Skin of body (tissue), 2 donors: ENCODE measurements around the gene PKP4. TPM values are rescaled to one million over a fixed set of nuclear protein-coding genes. Genes with fewer than 3 reads are reported as not detected.
"Not testable (repeated sequence)": the region's sequence is repeated elsewhere in the genome, so short reads cannot be mapped to it uniquely, and the experiment has no call there.

ENCODE experiments used
- DNase-seq: peaks from one replicate; lab custom pipeline; 2025; lab: John Stamatoyannopoulos, UW
- total RNA-seq: library from RNA; depleted of rRNA; stranded (reverse); fragments of >200 nt; gene quantifications from one replicate; pipeline ENCODE4 v1.2.3, GENCODE V29; 2014

The PKP4 gene, protein sequence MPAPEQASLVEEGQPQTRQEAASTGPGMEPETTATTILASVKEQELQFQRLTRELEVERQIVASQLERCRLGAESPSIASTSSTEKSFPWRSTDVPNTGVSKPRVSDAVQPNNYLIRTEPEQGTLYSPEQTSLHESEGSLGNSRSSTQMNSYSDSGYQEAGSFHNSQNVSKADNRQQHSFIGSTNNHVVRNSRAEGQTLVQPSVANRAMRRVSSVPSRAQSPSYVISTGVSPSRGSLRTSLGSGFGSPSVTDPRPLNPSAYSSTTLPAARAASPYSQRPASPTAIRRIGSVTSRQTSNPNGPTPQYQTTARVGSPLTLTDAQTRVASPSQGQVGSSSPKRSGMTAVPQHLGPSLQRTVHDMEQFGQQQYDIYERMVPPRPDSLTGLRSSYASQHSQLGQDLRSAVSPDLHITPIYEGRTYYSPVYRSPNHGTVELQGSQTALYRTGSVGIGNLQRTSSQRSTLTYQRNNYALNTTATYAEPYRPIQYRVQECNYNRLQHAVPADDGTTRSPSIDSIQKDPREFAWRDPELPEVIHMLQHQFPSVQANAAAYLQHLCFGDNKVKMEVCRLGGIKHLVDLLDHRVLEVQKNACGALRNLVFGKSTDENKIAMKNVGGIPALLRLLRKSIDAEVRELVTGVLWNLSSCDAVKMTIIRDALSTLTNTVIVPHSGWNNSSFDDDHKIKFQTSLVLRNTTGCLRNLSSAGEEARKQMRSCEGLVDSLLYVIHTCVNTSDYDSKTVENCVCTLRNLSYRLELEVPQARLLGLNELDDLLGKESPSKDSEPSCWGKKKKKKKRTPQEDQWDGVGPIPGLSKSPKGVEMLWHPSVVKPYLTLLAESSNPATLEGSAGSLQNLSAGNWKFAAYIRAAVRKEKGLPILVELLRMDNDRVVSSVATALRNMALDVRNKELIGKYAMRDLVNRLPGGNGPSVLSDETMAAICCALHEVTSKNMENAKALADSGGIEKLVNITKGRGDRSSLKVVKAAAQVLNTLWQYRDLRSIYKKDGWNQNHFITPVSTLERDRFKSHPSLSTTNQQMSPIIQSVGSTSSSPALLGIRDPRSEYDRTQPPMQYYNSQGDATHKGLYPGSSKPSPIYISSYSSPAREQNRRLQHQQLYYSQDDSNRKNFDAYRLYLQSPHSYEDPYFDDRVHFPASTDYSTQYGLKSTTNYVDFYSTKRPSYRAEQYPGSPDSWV
- 56.4 TPM for total RNA-seq

DNA sequence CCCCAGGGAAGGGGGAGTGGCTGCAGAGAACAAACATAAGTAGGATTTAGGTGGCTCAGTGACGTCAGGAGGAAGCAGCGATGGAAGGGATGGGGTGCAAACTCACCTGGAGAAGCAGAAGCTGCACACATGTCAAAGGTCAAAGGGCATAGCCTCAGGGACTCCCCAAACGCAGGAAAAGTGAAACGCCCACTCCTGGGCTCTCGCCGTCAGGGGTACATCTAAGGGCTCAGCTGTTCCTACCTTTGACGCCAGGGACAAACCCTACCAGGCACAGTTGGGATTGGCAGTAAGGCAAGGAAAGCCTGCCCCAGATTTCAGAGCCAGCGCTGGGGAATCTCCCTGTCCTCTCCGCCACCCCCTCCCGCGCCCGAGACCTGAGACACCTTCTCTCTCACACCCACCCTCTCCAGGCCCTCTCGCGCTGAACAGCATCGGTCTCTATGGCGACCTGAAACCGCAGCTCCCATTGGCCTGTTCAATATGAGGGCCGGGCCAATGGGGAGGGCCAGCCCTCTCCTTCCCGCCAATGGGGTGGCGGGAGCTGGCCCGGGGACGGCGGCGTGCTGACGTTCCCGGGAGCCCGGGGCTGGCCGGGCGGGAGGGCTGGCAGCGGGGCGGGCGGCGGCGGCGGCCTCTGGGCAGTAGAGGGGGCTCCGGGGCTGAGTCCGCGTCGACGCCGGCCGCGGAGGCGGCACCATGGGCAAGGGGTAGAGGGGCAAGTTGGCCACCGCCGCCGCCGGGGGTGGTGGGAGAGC is at the start of gene PKP4, which contains the start of gene CCDC148:
Gene PKP4, plus strand, starts transcription at position 644 of the 758 bp plus-strand sequence. CDS start 76,233 bp downstream, outside the sequence.
Gene CCDC148, minus strand, starts transcription at position 445 of the 758 bp plus-strand sequence. Its CDS starts 314 bp downstream, at position 131.
- DNase-seq = peak; percentile 92

DNA sequence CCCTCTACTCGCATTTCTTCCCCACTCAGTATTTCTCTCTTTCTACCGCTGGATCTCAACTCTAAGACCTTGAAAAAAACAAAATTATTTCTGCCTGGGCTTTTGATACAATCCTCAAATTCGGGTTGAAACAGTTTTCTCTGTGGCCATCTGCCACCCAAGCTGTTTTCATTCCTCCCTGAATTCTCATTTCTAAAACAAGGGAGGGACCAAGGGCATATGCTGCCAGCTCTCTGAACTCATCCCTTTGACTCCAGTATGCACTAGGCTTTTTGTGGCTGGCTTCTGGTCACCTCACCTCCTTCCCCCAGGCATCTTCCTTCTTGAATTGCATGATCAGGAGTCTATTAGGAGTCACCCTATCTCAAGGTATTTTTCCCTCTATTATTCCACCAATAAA is 49.7 kb upstream of the PKP4 start:
- DNase-seq = no peak

DNA sequence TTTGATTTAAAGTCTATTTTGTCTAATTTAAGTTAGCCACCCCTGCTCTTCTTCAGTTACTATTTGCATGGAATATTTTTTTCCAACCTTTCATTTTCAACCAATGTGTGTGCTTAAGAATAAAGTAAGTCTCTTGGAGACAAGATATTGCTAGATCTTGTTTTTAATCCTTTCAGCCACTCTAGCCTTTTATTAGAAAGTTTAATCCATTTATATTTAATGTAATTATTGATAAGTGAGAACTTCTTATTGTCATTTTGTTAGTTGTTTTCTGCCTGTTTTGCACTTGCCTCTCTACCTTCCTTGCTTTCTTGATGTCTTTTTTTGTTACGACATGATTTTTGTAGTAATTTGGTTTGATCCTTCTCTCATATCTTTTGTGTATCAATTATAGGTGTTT is 46.6 kb upstream of the PKP4 start:
- no peak for DNase-seq

DNA sequence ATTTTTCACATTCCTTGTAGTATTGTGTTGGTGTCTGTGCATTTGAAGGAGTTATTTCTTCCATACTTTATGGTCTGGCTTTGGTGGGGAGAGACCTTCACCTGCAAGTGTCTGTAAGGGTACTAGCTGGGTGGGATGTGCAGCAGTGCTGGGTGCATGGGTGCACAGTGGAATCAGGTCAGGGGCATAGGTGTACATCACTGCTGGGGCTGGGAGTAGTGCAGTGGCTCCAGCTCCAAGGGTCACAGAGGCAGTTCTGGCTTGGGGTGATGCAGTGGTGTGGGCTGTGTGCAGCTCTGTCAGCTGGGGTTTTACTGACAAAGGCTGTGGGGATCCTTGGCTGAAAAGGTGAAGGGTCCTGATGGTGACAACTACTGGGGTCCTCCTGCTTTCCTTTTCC is 45.0 kb upstream of the PKP4 start:
- DNase-seq = no peak

DNA sequence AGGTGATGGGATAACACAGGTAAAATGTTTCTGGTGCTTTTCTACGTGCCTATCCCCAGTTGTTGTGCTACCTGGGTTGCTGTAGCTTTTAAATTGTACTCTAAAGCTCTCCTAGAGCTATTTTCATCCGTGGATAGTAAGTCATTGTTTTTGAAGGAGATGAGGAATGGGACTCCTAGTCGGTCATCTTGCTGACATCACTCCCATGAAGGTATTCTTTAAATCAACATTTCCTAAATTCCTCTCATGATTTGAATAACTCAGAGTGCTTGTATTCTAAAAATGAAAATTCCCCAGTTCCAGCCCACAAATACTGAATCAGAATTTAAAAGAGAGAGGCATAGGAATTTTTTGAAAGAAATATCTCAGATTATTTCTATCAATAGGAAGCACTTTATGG is 44.5 kb upstream of the PKP4 start:
- DNase-seq = no peak

DNA sequence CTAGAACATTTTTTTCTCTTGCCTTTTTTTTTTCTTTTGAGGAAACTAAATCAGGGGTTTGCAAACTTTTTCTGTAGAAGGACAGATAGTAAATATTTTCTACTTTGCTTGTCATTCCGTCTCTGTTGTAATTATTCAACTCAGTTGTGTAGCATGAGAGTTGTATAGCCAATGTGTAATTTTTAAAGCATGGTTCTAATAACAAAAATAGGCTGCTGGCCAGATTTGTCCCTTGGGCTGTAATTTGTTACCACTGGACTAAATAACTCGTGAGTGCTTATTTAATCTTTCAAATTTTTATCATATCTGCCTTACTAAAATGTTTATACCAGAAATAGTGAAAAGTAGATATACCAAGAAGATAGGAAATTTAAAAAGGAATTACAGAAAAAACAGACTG is 43.2 kb upstream of the PKP4 start:
- no peak for DNase-seq

DNA sequence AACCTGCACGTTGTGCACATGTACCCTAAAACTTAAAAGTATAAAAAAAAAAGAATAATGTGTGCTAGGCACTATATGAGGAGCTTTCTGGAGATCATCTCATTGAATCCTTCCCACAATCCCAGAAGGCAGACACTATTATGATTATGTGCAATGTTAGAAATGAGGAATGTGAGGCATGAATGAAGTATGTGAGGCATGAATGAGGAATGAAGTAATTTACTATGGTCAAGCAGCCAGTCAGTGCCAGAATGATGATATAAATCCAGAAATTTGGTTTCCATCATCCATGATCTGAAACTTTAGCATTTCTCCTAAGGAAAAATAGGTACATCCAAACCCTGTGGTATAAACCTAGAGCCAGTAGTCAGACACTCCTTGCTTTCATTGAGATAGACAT is 42.2 kb upstream of the PKP4 start:
- DNase-seq = no peak

DNA sequence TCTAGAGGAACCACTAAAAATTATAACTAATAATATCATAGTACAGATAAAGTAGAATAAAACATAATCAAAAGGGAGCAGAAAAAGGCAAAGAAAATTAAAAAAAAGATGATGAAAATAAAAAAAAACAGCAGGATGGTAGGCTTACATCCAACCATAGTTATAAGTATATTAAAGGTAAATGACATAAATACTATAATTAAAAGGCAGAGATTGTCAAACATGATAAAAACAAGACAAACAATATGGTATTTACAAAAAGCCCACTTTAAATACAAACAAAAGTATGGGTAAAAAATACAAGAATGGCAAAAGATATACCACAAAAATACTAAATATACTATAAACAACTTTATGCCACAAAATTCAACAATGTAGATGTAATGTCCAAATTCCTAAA is 24.6 kb upstream of the PKP4 start:
- DNase-seq = no peak

DNA sequence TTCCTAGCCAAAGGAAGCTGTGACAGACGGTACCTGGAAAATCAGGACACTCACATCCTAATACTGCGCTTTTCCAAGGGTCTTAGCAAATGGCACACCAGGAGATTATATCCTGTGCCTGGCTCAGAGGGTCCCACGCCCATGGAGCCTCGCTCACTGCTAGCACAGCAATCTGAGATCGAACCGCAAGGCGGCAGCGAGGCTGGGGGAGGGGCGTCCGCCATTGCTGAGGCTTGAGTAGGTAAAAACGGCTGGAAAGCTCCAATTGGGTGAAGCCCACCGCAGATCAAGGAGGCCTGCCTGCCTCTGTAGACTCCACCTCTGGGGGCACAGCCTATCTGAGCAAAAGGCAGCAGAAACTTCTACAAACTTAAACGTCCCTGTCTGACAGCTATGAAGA is 23.0 kb upstream of the PKP4 start:
- not testable (repeated sequence) for DNase-seq

DNA sequence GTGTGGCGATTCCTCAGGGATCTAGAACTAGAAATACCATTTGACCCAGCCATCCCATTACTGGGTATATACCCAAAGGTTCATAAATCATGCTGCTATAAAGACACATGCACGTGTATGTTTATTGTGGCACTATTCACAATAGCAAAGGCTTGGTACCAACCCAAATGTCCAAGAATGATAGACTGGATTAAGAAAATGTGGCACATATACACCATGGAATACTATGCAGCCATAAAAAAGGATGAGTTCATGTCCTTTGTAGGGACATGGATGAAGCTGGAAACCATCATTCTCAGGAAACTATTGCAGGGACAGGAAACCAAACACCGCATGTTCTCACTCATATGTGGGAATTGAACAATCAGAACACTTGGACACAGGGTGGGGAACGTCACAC is 17.7 kb upstream of the PKP4 start:
- DNase-seq = not testable (repeated sequence)

DNA sequence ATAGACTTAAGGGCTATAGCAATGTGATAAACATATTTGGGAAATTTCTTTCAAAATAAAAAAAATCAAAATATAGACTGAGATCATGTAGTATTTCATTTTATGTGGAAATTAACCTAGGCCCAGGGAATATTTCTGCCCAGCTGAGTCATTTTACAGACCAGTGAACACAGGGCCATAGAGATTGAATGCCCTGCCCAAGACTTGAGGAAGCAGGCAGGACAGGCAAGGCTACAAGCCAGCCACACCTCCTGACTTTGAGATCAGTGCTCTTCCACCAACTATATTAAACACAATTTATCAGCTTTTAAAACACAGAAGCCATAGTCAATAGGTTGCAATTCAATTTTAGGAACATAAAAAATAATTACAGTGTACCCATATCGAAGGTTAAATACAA is 13.1 kb upstream of the PKP4 start:
- no peak for DNase-seq

DNA sequence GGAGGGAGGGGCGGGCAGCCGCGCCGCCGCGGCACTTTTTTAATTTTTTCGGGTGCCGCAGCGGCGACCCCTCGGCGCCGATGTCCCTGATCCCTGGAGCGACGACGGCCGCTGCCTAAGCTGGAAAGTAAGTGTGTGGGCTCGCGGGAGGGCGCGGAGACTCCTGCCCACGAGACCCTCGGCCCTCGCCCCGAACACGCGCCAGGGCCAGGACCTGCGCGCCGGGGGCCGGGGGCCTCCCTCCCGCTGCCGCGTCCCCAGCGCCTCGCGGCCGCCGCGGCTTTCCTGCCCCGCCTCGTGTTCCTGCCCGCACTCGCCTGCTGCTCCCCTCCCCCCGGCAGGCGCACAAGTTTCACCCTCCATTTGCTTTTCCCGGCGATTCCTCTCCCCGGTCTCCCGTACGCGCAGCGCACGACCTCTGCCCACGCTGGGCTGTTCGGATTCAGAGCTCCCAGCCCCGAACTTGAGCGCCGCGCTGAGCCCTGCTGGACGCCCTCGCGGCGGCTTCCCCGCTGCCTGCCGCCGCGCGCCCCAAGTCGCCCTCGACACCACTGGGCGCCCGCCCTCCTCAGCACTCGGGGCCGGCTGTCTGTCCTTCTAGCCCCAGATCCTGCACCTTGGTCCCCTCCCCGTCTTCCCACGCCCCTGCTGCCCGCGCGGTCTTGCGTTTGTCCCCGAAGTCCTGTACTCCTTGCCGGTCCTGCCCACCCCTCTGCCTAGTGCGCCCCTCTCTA is 507 bp downstream of the PKP4 start:
- DNase-seq = no peak

DNA sequence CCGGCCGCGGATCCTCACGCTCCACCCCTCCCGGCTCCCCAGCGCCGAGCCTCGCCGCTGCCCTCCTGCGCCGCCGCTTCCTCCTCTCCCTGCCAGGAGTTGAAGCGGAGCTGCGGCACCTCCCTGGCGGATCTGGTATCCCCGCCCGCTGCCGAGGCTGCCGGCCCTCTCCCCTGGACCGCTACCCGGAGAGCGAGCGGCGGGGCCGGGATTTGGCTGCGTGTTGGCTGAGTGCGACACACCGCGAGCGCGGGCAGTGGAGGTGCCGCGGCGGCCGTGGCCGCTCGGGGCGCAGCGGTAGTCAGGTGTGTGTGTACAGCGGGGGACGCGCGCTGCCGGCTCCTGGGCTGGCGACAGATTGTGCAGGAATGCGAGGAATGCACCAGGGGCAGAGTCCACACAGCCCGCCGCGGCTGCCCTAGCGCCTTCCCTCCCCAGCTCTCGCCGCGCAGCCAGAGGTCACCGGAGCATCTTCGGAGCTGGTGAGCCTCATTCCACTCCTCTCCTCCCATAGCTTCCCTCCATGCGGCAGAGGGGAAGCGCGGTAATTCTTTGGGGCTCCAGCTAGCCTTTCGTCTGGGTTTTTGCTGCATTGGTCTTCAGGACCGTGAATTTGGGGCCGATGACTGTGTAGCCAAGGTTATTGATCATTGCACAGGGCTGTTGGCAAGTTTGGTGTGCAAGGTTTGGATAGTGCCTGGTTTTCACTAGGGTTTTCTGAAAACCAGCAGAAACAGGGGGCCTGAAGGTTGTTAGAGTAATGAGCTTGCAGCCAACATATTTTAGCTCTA is 1.3 kb downstream of the PKP4 start:
- DNase-seq = peak; percentile 20

DNA sequence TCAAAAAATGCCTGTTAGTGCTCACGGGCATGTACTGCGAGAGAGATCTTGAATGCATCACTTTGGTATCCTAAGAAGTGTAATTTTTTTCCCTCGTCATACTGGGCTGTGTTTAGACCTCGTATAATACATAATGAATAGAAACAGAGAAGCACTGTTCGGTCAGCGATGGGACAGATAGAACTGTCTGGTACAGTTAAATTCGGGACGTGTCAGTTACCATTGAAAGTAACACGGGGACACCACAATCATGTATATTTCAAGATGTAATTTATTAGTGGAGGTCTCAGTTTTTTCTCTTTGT is 1.8 kb downstream of the PKP4 start:
- DNase-seq = peak; percentile 8

DNA sequence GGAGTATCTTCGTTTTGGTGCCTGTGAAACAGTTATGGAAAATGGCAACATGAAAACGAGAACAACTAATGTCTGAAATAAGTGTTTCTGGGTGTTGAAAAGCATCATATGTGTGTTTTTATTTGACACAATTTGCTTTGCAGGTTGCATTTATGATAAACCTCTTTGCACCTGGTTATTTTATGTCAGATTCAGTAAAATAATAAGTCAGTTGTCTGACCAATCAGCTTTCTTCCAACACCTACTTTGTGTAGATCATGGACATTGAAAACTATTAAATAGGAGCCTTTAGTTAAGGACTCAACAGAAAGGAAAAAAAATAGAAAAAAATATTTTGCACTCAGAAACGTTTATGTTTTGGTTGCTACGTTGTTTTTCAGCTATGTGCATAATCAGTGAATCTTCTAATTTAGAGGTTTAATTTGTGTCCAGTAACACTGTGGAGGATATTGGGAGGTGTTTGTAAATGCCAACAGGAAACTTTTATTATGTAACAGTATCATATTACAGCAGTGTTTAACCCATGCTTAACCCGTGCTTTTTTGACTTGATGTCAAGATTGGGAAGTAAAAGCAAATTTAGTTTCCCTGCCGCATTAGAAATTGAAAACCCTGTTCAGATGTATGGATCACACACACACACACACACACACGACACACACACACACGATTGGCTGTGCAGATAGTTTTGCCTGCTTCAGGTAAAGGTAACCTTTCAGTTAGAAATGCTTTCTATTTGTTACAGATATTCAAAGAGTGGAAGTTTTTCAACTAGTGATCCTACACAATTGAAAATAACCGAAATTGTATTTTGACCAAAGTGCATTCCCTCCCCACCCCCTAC is 2.6 kb downstream of the PKP4 start:
- DNase-seq = no peak

DNA sequence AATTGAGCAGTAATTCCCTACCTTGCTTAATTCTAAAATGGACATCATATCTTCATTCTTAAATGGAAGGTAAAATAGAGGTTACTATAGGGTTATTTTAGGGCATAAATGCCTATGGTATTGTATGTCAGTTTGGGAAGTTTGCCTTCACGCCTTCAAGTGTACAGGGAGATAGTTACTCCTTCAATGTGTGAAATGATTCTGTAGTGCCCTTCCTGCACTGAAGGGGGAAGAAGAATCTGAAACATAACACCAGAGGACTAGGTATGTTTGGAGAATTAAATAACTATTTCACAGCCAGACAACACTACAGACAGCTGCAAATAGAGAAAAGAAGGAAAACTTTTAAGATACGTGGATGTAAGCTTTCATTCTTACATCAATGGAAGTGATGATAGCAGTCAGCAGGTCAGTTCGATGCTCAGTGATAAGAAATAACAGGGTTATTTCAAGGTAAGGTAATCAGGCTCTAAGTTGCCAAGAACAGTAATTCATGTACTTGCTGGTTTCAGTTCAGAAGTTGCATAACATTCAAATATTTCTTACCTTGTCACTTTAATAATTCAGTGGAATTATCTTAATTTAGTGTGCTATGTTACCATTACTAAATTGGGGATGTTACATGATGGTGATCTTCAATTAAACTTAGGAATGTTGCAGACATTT is 4.0 kb downstream of the PKP4 start:
- no peak for DNase-seq

DNA sequence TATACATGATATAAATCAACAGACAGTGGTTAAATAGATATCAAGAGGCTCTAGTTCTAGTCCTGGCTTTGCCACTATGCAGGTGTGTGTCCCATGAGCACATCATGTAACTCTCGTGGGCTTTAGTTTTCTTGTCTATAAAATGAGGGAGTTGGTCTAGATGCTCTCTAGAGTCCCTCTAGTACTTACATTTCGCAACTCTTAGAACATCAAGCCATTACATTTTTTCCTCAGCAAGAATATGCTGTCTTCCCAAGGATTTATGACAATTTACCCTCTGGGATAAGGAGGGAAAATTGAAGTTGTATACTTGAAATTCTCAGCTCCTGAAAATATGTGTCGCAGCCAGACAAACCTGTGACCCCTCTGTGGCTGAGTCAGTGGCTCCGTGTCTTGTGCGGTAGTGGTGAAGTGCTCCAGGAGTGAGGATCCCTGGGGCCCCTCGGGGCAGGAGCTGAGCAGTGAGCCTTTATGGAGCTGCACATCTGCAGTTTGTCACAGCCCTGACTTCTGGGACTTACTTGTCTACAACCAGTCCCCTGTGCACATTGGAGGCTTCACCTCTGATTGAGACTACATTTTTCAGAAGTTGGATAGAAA is 6.8 kb downstream of the PKP4 start:
- no peak for DNase-seq
